Occipital lobe (tissue), 2 donors: ENCODE data around the gene KCNG2. TPM values are rescaled to one million over a fixed set of nuclear protein-coding genes. Genes with fewer than 3 reads are reported as not detected.

ENCODE experiments used
- DNase-seq: peaks from one replicate; lab custom pipeline; 2025; lab: John Stamatoyannopoulos, UW
- total RNA-seq: library from RNA; depleted of rRNA; stranded (reverse); fragments of >200 nt; gene quantifications from one replicate; pipeline ENCODE4 v1.2.3, GENCODE V29; 2014

KCNG2 gene
- total RNA-seq, 1 donor from 2014 or later, result 0.31 TPM

- no peak for DNase-seq
Observed at GRCh38 chr18:79883461-79884293, 85.9 kb downstream of the KCNG2 start.

GRCh38 chr18:79884294-79884962 is 86.7 kb downstream of the KCNG2 start:
- DNase-seq, result no peak

- no peak for DNase-seq
Observed at GRCh38 chr18:79884963-79885728, 87.4 kb downstream of the KCNG2 start.

GRCh38 chr18:79887181-79888000 is 89.7 kb downstream of the KCNG2 start:
- no peak for DNase-seq

GRCh38 chr18:79888016-79888415 is 90.3 kb downstream of the KCNG2 start:
- no peak for DNase-seq

GRCh38 chr18:79889569-79889968 is 91.8 kb downstream of the KCNG2 start:
- DNase-seq, result no peak

GRCh38 chr18:79890674-79891073 is 92.9 kb downstream of the KCNG2 start:
- no peak for DNase-seq

- DNase-seq, result no peak
Observed at GRCh38 chr18:79896738-79897137, 99.0 kb downstream of the KCNG2 start.

GRCh38 chr18:79897940-79898625 is 100.3 kb downstream of the KCNG2 start:
- no peak for DNase-seq

- no peak for DNase-seq
Observed at GRCh38 chr18:79898952-79899608, 101.3 kb downstream of the KCNG2 start.

GRCh38 chr18:79899609-79900445 is 102.1 kb downstream of the KCNG2 start:
- no peak for DNase-seq

- no peak for DNase-seq
Observed at GRCh38 chr18:79900610-79901570, 103.2 kb downstream of the KCNG2 start.

GRCh38 chr18:79901665-79902064 is 103.9 kb downstream of the KCNG2 start:
- no peak for DNase-seq

GRCh38 chr18:79902075-79902474 is 104.3 kb downstream of the KCNG2 start:
- no peak for DNase-seq

- DNase-seq, result no peak
Observed at GRCh38 chr18:79902640-79903039, 104.9 kb downstream of the KCNG2 start.

GRCh38 chr18:79903071-79903635 is 105.4 kb downstream of the KCNG2 start:
- DNase-seq, result no peak

GRCh38 chr18:79903787-79904356 is 106.1 kb downstream of the KCNG2 start:
- DNase-seq, result no peak
